Stimulated activated CD4-positive, alpha-beta T cell treated with anti-CD3 and anti-CD28 coated beads, Interleukin-15, amount 100 ng/mL, for 48 hours (primary cell): ENCODE results near the gene SH3BGR.
A peak's percentile ranks its signal among the peaks of the same experiment; 100 is the strongest.
"Not testable (repeated sequence)": the region's sequence is repeated elsewhere in the genome, so short reads cannot be mapped to it uniquely, and the experiment has no call there.

Experiments used
- DNase-seq, 2 donors: peaks; one replicate each; pipeline ENCODE4 v3.0.0-alpha.2; 2020; ENCODE audit warnings: low read depth in 2 of 2

SH3BGR gene

GRCh38 chr21:39515684-39516472, 64.1 kb downstream of the SH3BGR start:
- DNase-seq: no peak

DNA sequence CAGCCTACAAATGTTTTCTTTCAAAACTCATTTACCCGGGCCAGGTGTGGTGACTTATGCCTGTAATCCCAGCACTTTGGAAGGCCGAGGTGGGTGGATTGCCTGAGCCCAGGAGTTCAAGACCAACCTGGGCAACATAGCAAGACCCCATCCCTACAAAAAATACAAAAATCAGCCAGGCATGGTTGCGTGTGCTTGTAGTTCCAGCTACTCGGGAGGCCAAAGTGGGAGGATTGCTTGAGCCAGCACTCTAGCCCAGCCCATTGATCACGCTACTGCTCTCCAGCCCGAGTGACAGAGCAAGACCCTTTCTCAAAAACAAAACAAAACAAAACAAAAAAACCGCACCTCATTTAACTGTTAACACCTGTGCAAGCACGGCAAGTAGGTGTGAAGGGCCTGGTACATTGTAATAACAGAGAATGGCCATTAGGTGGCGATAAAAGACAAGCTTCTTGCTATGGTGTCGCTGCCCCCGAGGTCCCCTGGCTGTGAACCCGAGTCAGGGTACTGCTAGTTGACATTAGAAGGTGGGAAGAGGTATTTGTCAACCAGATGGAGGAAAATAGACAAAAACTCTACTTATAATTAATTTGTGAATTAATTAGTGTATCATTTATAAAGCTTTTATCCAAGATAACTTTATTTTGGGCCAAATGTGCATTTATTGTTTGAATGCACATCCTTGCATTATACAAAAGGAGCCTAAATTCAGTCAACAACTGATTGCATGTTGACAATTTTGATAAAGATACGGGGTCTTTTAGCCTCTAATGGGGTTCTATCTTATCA, 66.5 kb downstream of the SH3BGR start:
- DNase-seq: peak; percentile 21 to 25

DNA sequence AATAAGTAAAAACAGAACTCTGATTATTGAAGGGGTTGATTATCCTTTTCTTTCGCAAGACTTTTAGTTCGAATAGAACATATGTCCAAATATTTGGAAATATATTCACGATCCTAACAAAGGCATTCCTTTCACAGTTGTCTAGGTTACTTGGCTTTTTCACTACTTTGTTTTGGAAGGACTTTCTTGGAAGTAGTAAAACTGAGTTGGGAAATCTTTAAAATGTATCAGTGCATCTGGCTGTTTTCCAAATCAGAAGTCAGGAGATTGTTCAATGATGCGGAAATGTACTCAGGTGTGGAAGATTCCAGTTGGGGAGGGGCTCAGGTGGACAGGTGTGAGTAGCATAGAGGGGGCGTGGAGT, 67.1 kb downstream of the SH3BGR start:
- DNase-seq: no peak

DNA sequence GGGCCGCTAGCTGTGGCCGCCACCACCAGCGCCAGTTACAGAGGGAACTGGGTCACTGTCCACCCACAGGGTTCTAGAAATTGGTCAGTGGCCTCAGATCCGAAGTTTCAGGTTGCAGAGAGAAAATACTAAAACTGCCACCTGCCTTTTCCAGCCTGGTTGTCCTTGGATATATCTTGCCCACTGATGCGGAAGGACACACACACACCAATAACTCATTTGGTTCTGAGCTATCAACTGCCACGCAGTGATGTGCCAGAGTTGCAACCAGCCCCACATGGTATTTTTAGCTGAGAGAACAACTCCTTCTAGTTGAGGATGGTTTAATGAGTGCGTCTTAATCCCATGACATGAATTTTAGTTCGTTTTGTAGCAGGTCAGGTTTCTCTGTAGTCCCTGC, 68.1 kb downstream of the SH3BGR start:
- no peak for DNase-seq

DNA sequence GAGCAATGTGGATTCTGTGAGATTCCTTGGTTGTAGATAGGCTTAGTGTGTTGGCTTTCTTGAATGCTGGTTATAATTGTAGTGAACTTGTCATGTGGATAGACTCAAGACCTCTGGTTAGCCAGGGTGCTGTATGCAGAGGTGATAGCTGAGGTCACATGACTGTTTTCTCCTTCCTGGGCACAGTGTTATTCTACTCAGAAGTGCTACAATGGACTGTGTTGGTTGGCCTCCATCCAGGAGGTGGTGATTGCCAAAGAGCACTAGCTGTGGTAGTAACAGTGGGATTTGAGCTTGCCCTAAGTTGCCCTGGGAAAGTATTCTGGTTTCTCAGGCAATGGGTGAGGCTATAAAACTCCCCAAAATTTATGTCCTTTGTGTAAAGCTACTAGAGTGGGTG, 71.6 kb downstream of the SH3BGR start:
- DNase-seq: no peak

GRCh38 chr21:39523915-39524314, 72.1 kb downstream of the SH3BGR start:
- DNase-seq: no peak

DNA sequence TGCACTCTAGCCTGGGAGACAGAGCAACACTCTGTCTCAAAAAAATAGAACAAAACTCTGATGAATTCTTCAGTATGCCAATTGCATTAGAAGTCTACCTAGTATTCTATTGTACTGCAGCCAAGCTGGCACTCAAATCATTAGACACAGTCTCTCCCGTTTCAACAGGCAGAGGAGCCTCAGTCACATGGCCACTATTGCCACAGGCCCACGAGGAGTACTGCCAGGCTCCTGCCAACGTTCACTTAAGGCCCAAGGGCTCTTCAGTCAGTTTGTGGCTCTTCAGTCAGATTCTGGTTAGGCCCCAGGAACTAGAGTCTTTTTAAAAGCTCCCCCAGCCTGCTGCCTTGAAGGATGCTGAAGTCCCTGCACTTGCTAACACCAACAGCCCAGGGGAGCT, 73.4 kb downstream of the SH3BGR start:
- DNase-seq: no peak

DNA sequence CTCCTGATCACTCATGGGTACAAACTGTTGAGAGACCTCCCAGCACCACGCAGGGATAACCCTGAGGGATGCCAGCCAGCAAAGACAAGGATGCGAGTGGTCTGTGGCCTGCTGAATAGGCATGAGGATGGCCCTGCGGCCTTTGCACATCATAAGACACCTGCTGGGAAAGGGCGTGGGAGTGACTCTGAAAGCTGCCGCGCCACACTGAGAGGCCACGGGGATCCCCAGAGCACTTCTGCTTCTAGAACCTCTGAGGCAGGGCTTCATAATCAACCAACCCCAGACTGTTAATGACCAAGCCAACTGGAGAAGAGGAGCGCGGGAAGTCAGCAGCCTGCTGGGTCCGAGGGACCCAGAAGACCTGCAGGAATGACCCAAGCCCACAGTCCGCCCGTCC, 73.8 kb downstream of the SH3BGR start:
- no peak for DNase-seq

- DNase-seq: no peak
Observed at GRCh38 chr21:39527067-39527595, 75.4 kb downstream of the SH3BGR start.

DNA sequence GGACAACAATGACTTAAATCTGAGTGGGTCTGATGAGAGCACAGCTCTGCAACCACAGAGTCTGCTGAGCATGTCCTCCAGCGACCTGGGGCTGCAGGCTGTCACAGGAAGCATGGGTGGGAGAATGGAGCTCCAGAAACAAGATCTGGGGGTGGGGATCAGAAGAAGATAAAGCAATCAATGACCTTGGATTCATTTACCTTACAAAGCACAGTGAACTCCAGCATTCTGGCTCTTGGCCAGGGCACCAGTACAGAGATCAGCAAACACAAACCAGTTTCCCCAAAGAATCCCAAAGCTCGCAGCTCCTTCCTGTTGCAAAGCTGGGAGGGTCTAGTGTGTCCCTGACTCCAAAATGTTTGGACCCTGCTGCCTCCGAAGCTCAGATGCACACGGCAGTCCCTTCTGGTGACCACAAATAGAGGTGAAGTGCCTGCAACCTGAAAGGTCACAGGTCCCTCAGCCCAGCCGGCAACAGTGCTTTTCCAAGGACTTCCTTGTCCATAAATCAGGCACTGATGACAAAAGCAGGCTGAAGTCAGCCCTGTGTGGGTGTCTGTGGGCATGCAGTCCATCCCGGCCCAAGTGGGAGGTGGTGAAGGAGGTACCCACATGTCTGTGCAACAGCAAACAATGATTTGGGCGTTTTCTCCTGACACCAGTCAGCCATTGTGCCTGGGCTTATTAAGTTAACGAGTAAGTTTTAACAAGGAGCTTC, 76.1 kb downstream of the SH3BGR start:
- no peak for DNase-seq

DNA sequence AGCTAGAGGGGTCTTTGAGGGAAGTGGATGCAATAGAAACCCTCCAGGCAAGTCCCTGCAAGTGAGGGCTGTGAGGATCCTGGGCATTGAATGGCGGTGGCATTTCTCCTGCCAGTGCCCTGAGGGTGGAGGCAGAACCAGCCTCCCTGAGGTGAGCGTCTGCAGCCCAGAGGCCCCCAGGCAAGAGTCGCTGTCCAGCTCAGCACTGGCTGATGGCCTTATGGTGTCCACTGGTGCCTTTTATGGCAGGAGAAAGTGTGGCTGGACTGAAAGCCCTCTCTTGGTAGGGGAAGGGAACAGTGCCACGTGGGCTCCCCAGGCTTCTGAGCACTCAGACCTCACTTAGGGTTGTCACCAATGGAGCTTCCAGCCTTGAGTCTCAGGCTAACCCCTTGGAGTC, 77.3 kb downstream of the SH3BGR start:
- no peak for DNase-seq

GRCh38 chr21:39531064-39531463, 79.3 kb downstream of the SH3BGR start:
- DNase-seq: no peak

- DNase-seq: no peak
Observed at GRCh38 chr21:39531840-39532239, 80.1 kb downstream of the SH3BGR start.

- no peak for DNase-seq
Observed at GRCh38 chr21:39533545-39534380, 82.0 kb downstream of the SH3BGR start.

GRCh38 chr21:39535646-39536437, 84.1 kb downstream of the SH3BGR start:
- DNase-seq: no peak

DNA sequence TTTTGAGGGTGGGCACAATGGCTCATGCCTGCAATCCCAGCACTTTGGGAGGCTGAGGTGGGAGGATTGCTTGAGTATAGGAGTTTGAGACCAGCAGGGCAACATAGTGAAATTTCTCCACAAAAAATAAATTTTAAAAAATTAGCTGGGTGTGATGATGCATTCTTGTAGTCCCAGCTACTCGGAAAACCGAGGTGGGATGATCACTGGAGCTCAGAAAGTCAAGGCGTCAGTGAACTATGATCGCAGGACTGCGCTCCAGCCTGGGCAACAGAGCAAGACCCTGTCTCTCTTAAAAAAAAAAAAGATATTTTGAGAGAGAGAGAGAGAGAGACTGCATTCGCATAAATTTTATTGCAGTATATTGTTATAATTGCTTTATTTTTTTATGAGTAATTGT, 85.1 kb downstream of the SH3BGR start:
- DNase-seq: no peak

DNA sequence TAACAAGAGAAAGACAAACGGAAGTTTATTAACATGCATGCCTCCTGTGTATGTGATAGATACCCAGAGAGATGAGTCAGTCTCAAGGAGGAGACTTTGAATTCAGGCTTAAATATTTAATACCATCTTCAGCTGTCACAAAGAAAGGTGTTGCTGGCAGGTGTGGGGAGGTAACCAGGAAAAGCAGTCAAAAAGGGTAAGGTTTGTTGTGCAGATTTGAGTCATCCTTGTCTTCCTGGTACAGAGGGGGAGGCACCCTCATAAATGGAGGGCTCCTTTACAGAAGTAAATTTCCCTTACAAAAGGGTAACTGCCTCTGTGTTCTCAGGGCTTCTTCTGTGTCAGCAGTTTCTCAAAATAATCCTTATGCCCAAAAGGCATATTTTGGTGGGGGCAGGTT, 85.8 kb downstream of the SH3BGR start:
- no peak for DNase-seq

GRCh38 chr21:39538453-39539042, 86.8 kb downstream of the SH3BGR start:
- DNase-seq: no peak

GRCh38 chr21:39540367-39540766, 88.6 kb downstream of the SH3BGR start:
- DNase-seq: not testable (repeated sequence)

DNA sequence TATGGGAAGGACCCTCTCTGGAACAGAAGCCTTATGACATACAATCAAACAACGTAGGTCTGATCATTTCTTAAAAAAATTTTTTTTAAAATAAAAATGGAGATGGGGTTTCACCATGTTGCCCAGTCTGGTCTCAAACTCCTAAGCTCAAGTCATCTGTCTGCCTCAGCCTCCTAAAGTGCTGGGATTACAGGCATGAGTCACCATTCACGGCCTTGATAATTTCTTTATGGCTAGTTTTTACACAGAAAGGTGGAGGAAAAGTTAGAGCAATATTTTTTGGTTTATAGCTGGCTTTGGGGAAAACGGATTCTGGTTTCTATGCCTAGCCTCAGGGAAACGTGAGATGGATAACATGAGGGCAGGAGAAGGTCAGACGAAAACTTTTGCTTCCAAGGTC, 91.0 kb downstream of the SH3BGR start:
- no peak for DNase-seq
